GM10266 (cell line): Measurements from ENCODE around the gene NKAIN2.

Experiments
- DNase-seq: peaks from one replicate; pipeline ENCODE4 v3.0.0; 2012; ENCODE audit errors: extremely low spot score
- CTCF ChIP-seq: IDR thresholded peaks from 2 replicates; pipeline ENCODE4 v1.5.1; 2012; ENCODE audit warnings: mild to moderate bottlenecking, low read depth; ENCODE audit not compliant: control insufficient read depth, insufficient read depth; ENCODE audit errors: missing control alignments

Gene NKAIN2

GRCh38 chr6:124438546-124439065 lies 634.9 kb downstream of the NKAIN2 start:
- no peak for DNase-seq
- no peak for TF ChIP-seq CTCF

- no peak for DNase-seq
- TF ChIP-seq CTCF, result no peak
Observed at GRCh38 chr6:124441450-124441849, 637.8 kb downstream of the NKAIN2 start.

DNA sequence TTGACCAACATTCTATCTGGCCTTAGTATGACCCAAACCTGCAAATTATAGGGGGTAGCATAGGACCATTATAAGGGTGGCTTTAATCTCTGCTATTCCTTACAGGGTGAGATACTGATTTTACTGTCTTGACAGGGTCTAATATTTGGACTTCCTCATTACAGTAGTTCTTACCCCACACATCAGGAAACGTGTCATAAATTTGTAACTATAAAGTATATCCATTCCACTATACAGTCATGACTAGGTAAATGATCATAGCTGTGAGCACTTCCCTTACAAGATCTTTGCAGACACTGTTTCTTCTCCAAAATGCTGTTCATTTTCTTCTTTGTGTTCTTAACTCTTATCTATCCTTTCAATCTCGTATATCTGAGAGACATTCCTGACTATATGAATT lies 639.9 kb downstream of the NKAIN2 start:
- no peak for DNase-seq
- no peak for TF ChIP-seq CTCF

GRCh38 chr6:124445581-124445980 lies 641.9 kb downstream of the NKAIN2 start:
- DNase-seq, result no peak
- no peak for TF ChIP-seq CTCF

GRCh38 chr6:124446961-124447360 lies 643.3 kb downstream of the NKAIN2 start:
- TF ChIP-seq CTCF, result no peak

GRCh38 chr6:124459268-124459667 lies 655.6 kb downstream of the NKAIN2 start:
- TF ChIP-seq CTCF, result no peak

More at GRCh38 chr6:124446961-124447360, 643.3 kb downstream of the NKAIN2 start:
- DNase-seq, result no peak

DNA sequence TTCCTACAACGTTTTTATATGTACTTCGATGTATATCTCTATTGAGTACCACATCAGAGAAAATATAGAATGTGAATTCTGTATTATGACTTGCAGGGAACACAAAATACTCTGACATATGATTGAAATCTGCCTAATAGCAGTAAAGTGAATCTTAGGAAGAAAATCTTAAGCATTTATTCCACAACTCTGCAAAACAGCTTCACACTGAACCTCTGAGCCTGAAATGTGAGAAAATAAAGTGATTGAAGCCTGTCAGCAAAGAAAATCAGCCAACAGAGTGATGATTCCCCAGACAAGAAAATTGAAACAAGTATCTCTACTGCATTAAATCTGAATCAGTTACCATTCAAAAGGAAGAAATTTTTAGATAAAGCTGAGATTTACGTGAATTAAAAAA lies 659.1 kb downstream of the NKAIN2 start:
- DNase-seq, result no peak
- no peak for TF ChIP-seq CTCF

More at GRCh38 chr6:124459268-124459667, 655.6 kb downstream of the NKAIN2 start:
- no peak for DNase-seq
